GM21360 (cell line): ENCODE data around the gene PARD3.

Experiments used
- ATAC-seq: cut with Tn5 transposase; IDR thresholded peaks from one replicate; pipeline ENCODE4 v1.9.1; 2021; ENCODE audit warnings: mild to moderate bottlenecking, moderate library complexity; ENCODE audit not compliant: unreplicated experiment

Gene PARD3

DNA sequence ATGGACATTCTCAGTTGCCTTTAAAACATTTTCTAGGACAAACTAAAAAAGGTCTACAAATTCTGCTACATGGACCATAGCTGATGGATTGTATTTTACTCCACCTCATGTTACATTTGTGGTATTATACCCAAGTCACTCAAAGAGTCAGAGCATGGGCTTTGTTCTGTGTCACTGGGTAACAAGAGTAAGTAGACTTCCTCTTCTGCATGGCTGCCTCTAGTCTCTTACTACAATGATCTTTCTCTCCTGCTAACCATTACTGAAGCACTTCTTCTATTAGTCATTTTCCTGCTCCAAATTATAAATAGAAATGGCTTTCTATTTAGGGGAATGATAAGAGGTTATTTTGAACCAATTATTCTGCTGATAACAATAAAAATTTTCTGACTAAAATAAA lies 753.3 kb downstream of the PARD3 start:
- ATAC-seq: no peak
